NCI-H2107 (cell line): ENCODE results near the gene RPUSD1.
"Not testable (repeated sequence)": the region's sequence is repeated elsewhere in the genome, so short reads cannot be mapped to it uniquely, and the experiment has no call there.

ENCODE experiments used
- DNase-seq: peaks from one replicate; lab custom pipeline; 2025; lab: John Stamatoyannopoulos, UW

RPUSD1 gene

GRCh38 chr16:747978-748746 lies 40.0 kb downstream of the RPUSD1 start:
- no peak for DNase-seq

- DNase-seq: no peak
Observed at GRCh38 chr16:746637-747036, 41.5 kb downstream of the RPUSD1 start.

GRCh38 chr16:745739-746138 lies 42.4 kb downstream of the RPUSD1 start:
- no peak for DNase-seq

- no peak for DNase-seq
Observed at GRCh38 chr16:743794-744500, 44.2 kb downstream of the RPUSD1 start.

GRCh38 chr16:742894-743293 lies 45.3 kb downstream of the RPUSD1 start:
- DNase-seq: not testable (repeated sequence)

DNA sequence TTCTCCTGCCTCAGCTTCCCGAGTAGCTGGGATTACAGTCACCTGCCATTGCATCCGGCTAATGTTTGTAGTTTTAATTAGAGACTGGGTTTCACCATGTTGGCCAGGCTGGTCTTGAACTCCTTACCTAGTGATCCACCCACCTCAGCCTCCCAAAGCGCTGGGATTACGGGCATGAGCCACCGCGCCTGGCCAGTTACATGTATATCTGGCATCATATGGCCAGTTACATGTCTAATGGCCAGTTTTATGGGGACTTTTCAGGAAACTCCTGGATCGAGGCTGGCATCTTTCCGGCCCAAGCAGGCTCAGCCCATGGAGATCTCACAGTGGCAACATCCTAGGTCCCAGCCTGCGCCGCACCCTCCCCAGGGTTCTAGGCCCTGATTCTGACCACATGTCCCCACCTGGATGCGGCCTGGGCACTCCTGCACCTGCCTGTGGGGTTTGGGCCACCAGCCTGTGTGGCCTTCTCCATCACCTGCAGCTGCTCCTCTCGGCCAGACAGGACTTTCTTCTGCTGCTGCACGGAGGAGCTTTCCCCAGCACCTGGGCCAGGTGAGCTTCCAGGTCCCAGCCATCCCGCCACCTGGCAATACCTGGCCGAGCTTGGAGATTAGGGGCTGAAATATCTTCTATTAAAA lies 46.1 kb downstream of the RPUSD1 start:
- DNase-seq: no peak

DNA sequence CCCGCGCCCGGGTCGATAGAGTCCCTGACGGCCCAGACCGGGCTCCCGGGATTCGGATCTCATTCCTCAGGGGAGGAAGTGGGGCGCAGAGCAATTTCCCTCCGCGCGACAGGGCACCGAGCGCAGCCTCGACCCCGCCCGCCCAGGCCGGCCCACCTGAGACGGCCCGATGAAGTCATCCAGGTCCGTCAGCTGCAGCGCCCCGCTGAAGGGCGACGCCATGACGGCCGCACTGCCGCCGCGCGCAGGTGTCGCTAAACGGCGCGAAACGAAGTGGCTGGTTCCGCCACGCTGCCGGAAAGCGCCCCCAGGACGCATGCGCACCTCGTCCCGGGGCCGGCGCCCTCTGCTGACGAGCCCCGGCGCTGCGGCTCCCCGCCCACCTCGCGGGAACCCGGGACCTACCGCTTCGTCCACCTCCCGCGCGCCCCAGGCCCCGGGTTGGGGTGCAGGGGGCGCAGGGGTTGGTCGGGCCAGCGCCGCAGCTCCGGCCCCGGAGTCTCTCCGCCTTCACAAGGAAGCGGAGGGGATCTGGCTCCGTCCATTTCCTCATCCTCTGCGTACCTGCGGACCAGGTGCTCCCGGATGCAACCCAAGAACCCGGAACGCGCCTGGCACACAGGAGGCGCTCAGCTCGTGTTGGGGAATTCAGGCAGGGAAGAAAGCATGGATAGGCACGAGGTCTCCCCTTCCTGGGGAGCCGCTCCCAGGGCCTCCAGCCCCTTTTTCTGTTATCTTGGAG lies 47.2 kb downstream of the RPUSD1 start, which contains the start of gene CIAO3:
TSS of gene CIAO3 (minus strand) at position 234 of the 742 bp plus-strand sequence. CDS start at position 222, 12 bp downstream.
- peak; percentile 87 for DNase-seq

- no peak for DNase-seq
Observed at GRCh38 chr16:740459-740763, 47.8 kb downstream of the RPUSD1 start.

GRCh38 chr16:739560-740458 lies 48.4 kb downstream of the RPUSD1 start:
- no peak for DNase-seq

DNA sequence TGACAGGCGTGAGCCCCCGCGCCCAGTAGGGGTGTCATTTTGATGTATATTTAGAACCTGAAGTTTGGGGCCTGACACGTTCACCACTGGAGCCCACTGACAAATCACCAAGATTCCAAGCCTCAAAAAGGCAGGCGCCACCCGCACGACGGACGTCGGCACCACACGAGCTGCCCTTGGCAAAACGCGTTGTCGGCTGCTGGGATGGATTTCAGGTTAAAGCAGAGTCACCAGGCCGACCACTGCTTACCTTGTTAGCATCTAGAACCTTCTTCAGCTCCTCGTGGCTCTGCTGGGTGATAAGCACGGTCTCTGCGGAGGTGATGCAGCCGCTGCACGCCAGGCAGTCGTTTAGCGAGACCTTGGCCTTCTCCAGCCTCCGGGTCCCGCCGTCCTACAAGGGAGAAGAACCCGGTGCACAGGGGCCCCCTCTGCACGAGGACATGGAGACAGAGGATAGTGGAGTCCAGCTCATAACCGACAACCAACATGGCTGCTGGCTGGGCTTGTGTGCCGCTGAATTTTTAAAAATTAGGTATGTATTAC lies 51.2 kb downstream of the RPUSD1 start:
- DNase-seq: no peak

GRCh38 chr16:735982-736453 lies 52.2 kb downstream of the RPUSD1 start:
- no peak for DNase-seq

DNA sequence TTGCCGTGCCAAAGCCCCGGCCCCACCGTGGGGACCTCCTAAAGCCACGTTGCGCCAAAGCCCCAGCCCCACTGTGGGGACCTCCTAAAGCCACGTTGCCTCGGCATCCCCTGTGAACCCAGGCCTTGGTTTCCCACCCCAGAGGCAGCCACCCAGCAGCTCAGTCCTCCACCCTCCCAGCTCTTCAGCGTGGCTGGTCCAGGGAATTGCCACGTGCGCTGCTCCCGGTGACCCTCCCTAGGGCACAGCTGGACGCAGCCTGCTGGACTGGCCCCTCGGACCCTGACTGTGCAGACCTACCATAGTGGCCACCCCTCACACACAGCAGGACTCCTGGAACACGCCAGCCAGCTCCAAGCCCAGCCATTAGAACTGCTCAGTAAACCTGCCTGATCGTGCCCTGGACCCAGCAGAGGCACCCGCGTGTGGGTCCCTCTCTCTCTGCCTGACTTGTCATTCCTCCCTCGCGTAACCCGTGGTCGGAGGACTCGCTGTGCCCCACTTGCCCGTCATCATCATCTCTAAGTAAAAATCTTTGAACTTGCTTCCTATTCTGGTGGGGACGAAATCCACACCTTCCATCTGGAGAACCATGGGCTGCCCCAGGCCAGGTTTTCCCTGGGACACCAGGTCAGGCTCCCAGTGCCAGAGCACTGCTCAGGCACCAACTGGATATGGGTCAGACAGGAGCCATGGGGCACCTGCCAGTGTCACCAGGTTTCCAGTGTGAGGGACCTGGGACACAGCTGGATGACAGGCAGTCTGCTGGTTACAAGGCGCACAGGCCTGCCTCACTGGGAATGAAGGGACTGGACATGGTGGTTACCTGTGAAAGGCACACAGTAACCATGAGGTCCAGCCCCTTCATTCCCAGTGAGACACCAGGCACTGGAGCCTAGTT lies 53.0 kb downstream of the RPUSD1 start:
- no peak for DNase-seq
